Measurements from ENCODE around the gene RPP25. TPM values are rescaled to one million over a fixed set of nuclear protein-coding genes. Genes with fewer than 3 reads are reported as not detected.
"Not testable (repeated sequence)": the region's sequence is repeated elsewhere in the genome, so short reads cannot be mapped to it uniquely, and the experiment has no call there.

RPP25 gene
- total RNA-seq, 5 donors from 2014 or later (not counting 1 experiment from before 2014, with no cell fraction given), result 0.79 to 4.2 (median 2.8) TPM

GRCh38 chr15:74933573-74933972, 23.0 kb downstream of the RPP25 start:
- Histone ChIP-seq H3K9me3 (no peaks in the 10 kb centered on the region), H3K27ac (ENCODE audit: low read length) (no peak overlapping the region), H3K36me3 (ENCODE audit: control insufficient read depth in 2 of 2, extremely low read depth in 1 of 2, insufficient read depth in 1 of 2, low read length in 1 of 2) (peaks cover 3 to 13% of the 10 kb centered on the region in 2 donors), H3K27me3 (replicated peaks in 1 of 2; ENCODE audit: control insufficient read depth in 2 of 2, extremely low read depth in 1 of 2, insufficient read depth in 2 of 2, low read length in 1 of 2) (no peaks in the 10 kb centered on the region), H3K4me3 (ENCODE audit: control insufficient read depth in 1 of 2, extremely low read depth in 1 of 2, low read length in 1 of 2) (no peak overlapping the region), H3K4me1 (ENCODE audit: control insufficient read depth in 1 of 2, extremely low read depth in 1 of 2, insufficient read depth in 2 of 2, low read length in 2 of 2) (peaks cover 7 to 29% of the 10 kb centered on the region in 2 experiments)
- ChIA-PET POLR2A (interaction anchor here in 1 of 2 donors (0.8 kb wide), 1 partner anchor 12 kb away, joined by 7 read pairs; no protein-coding TSS in a partner anchor), CTCF (interaction anchor here in 1 of 2 donors (0.6 kb wide), 1 partner anchor 157 kb away, joined by 5 read pairs; no protein-coding TSS in a partner anchor)
- Mint-ChIP-seq H3K4me3 (no peak overlapping the region), H3K27me3 (no peaks in the 10 kb centered on the region), H3K9me3 (no peaks in the 10 kb centered on the region), H3K4me1 (peaks cover 34 to 41% (median 39%) of the 10 kb centered on the region in 3 donors), H3K27ac (peak overlapping the region in 1 of 2 donors; percentile 22), H3K36me3 (peaks cover 10% of the 10 kb centered on the region)
- ATAC-seq (replicated peaks in 1 of 4), result no peak
- whole genome bisulfite sequencing (ENCODE audit: insufficient coverage), result 46% methylated on average over 2 of the region's 2 CpGs
- no peak for DNase-seq

- POLR2A ChIA-PET, result no interaction called here
- H3K27ac Mint-ChIP-seq, result no peak overlapping the region
- 94% methylated on average over 3 of the region's 5 CpGs for WGBS (ENCODE audit: insufficient coverage)
Observed at GRCh38 chr15:74928771-74929198, 27.8 kb downstream of the RPP25 start.

GRCh38 chr15:74924525-74924924, 32.0 kb downstream of the RPP25 start:
- ATAC-seq (replicated peaks in 1 of 4) (no peak), DNase-seq (no peak)
- no peaks in the 10 kb centered on the region for H3K9me3 Mint-ChIP-seq
- no CpG with 5 or more reads among the region's 3 CpGs for WGBS (ENCODE audit: insufficient coverage)
- H3K4me1 ChIP-seq (ENCODE audit: control insufficient read depth in 1 of 2, extremely low read depth in 1 of 2, insufficient read depth in 2 of 2, low read length in 2 of 2), result no peaks in the 10 kb centered on the region
- peaks cover 39% of the 10 kb centered on the region for H3K36me3 Mint-ChIP-seq
- no peak overlapping the region for H3K27ac Mint-ChIP-seq
- no peaks in the 10 kb centered on the region for H3K27me3 ChIP-seq (replicated peaks in 1 of 2; ENCODE audit: control insufficient read depth in 2 of 2, extremely low read depth in 1 of 2, insufficient read depth in 2 of 2, low read length in 1 of 2)
- H3K4me3 ChIP-seq (ENCODE audit: control insufficient read depth in 1 of 2, extremely low read depth in 1 of 2, low read length in 1 of 2), result no peak overlapping the region
- H3K4me1 Mint-ChIP-seq, result no peaks in the 10 kb centered on the region
- no peaks in the 10 kb centered on the region for H3K27me3 Mint-ChIP-seq
- H3K9me3 ChIP-seq, result no peaks in the 10 kb centered on the region
- ChIA-PET POLR2A (no interaction called here), CTCF (no interaction called here)
- H3K4me3 Mint-ChIP-seq, result no peak overlapping the region
- H3K36me3 ChIP-seq (ENCODE audit: control insufficient read depth in 2 of 2, extremely low read depth in 1 of 2, insufficient read depth in 1 of 2, low read length in 1 of 2), result peaks cover 13 to 66% of the 10 kb centered on the region in 2 donors
- no peak overlapping the region for H3K27ac ChIP-seq (ENCODE audit: low read length)

More at GRCh38 chr15:74928771-74929198, 27.8 kb downstream of the RPP25 start:
- DNase-seq, result no peak
- Mint-ChIP-seq H3K4me3 (no peak overlapping the region), H3K9me3 (no peaks in the 10 kb centered on the region), H3K27me3 (no peaks in the 10 kb centered on the region), H3K36me3 (peaks cover 23% of the 10 kb centered on the region), H3K4me1 (peaks cover 7 to 10% (median 10%) of the 10 kb centered on the region in 3 donors)
- CTCF ChIA-PET, result no interaction called here
- no peak overlapping the region for H3K27ac ChIP-seq (ENCODE audit: low read length)
- H3K27me3 ChIP-seq (replicated peaks in 1 of 2; ENCODE audit: control insufficient read depth in 2 of 2, extremely low read depth in 1 of 2, insufficient read depth in 2 of 2, low read length in 1 of 2), result no peaks in the 10 kb centered on the region
- no peaks in the 10 kb centered on the region for H3K9me3 ChIP-seq
- H3K4me1 ChIP-seq (ENCODE audit: control insufficient read depth in 1 of 2, extremely low read depth in 1 of 2, insufficient read depth in 2 of 2, low read length in 2 of 2), result peaks cover 0 to 3% of the 10 kb centered on the region in 2 experiments
- H3K36me3 ChIP-seq (ENCODE audit: control insufficient read depth in 2 of 2, extremely low read depth in 1 of 2, insufficient read depth in 1 of 2, low read length in 1 of 2), result peaks cover 5 to 41% of the 10 kb centered on the region in 2 donors
- no peak overlapping the region for H3K4me3 ChIP-seq (ENCODE audit: control insufficient read depth in 1 of 2, extremely low read depth in 1 of 2, low read length in 1 of 2)
- no peak for ATAC-seq (replicated peaks in 1 of 4)

GRCh38 chr15:74920456-74920855, 36.1 kb downstream of the RPP25 start:
- Histone ChIP-seq H3K9me3 (no peaks in the 10 kb centered on the region), H3K27me3 (replicated peaks in 1 of 2; ENCODE audit: control insufficient read depth in 2 of 2, extremely low read depth in 1 of 2, insufficient read depth in 2 of 2, low read length in 1 of 2) (no peaks in the 10 kb centered on the region), H3K4me3 (ENCODE audit: control insufficient read depth in 1 of 2, extremely low read depth in 1 of 2, low read length in 1 of 2) (no peak overlapping the region), H3K36me3 (ENCODE audit: control insufficient read depth in 2 of 2, extremely low read depth in 1 of 2, insufficient read depth in 1 of 2, low read length in 1 of 2) (peaks cover 17 to 67% of the 10 kb centered on the region in 2 donors), H3K4me1 (ENCODE audit: control insufficient read depth in 1 of 2, extremely low read depth in 1 of 2, insufficient read depth in 2 of 2, low read length in 2 of 2) (no peaks in the 10 kb centered on the region), H3K27ac (ENCODE audit: low read length) (no peak overlapping the region)
- peaks cover 42% of the 10 kb centered on the region for H3K36me3 Mint-ChIP-seq
- ATAC-seq (replicated peaks in 1 of 4) (no peak), DNase-seq (no peak)
- POLR2A ChIA-PET, result no interaction called here
- no peaks in the 10 kb centered on the region for H3K4me1 Mint-ChIP-seq
- no peaks in the 10 kb centered on the region for H3K27me3 Mint-ChIP-seq
- 88% methylated on average over 6 of the region's 8 CpGs for WGBS (ENCODE audit: insufficient coverage)
- no peaks in the 10 kb centered on the region for H3K9me3 Mint-ChIP-seq
- no peak overlapping the region for H3K27ac Mint-ChIP-seq
- no peak overlapping the region for H3K4me3 Mint-ChIP-seq
- CTCF ChIA-PET, result interaction anchor here in 1 of 2 donors (0.9 kb wide), 1 partner anchor 19 kb away, joined by 3 read pairs; no protein-coding TSS in a partner anchor

- ATAC-seq (replicated peaks in 1 of 4) (no peak), DNase-seq (no peak)
- Mint-ChIP-seq H3K9me3 (no peaks in the 10 kb centered on the region), H3K4me3 (no peak overlapping the region), H3K36me3 (peaks cover 41% of the 10 kb centered on the region), H3K27ac (no peak overlapping the region), H3K4me1 (no peaks in the 10 kb centered on the region), H3K27me3 (no peaks in the 10 kb centered on the region)
- H3K27ac ChIP-seq (ENCODE audit: low read length), result no peak overlapping the region
- ChIA-PET CTCF (no interaction called here), POLR2A (interaction anchor here in 1 of 2 donors (0.6 kb wide), 2 partner anchors 16 to 39 kb away, joined by 3 to 5 read pairs; no protein-coding TSS in a partner anchor)
- WGBS (ENCODE audit: insufficient coverage), result 97% methylated on average over 4 of the region's 6 CpGs
- H3K27me3 ChIP-seq (replicated peaks in 1 of 2; ENCODE audit: control insufficient read depth in 2 of 2, extremely low read depth in 1 of 2, insufficient read depth in 2 of 2, low read length in 1 of 2), result no peaks in the 10 kb centered on the region
- H3K4me3 ChIP-seq (ENCODE audit: control insufficient read depth in 1 of 2, extremely low read depth in 1 of 2, low read length in 1 of 2), result no peak overlapping the region
- H3K36me3 ChIP-seq (ENCODE audit: control insufficient read depth in 2 of 2, extremely low read depth in 1 of 2, insufficient read depth in 1 of 2, low read length in 1 of 2), result peaks cover 17 to 59% of the 10 kb centered on the region in 2 donors
- no peaks in the 10 kb centered on the region for H3K9me3 ChIP-seq
- no peaks in the 10 kb centered on the region for H3K4me1 ChIP-seq (ENCODE audit: control insufficient read depth in 1 of 2, extremely low read depth in 1 of 2, insufficient read depth in 2 of 2, low read length in 2 of 2)
Observed at GRCh38 chr15:74917676-74918075, 38.9 kb downstream of the RPP25 start.

GRCh38 chr15:74913799-74914198, 42.8 kb downstream of the RPP25 start:
- 97% methylated on average over 5 of the region's 8 CpGs for WGBS (ENCODE audit: insufficient coverage)
- POLR2A ChIA-PET, result interaction anchor here in 1 of 2 donors (0.5 kb wide), 1 partner anchor 140 kb away, joined by 4 read pairs; no protein-coding TSS in a partner anchor
- H3K4me1 ChIP-seq (ENCODE audit: control insufficient read depth in 1 of 2, extremely low read depth in 1 of 2, insufficient read depth in 2 of 2, low read length in 2 of 2); H3K27ac Mint-ChIP-seq; H3K27me3 ChIP-seq (replicated peaks in 1 of 2; ENCODE audit: control insufficient read depth in 2 of 2, extremely low read depth in 1 of 2, insufficient read depth in 2 of 2, low read length in 1 of 2); H3K27ac ChIP-seq (ENCODE audit: low read length); H3K9me3 Mint-ChIP-seq; H3K27me3 Mint-ChIP-seq; H3K4me1 Mint-ChIP-seq; H3K4me3 Mint-ChIP-seq; CTCF ChIA-PET; H3K9me3 ChIP-seq; H3K4me3 ChIP-seq (ENCODE audit: control insufficient read depth in 1 of 2, extremely low read depth in 1 of 2, low read length in 1 of 2); DNase-seq; ATAC-seq (replicated peaks in 1 of 4): not testable (repeated sequence)
- peaks cover 26% of the 10 kb centered on the region for H3K36me3 Mint-ChIP-seq
- H3K36me3 ChIP-seq (ENCODE audit: control insufficient read depth in 2 of 2, extremely low read depth in 1 of 2, insufficient read depth in 1 of 2, low read length in 1 of 2), result peaks cover 12 to 29% of the 10 kb centered on the region in 2 donors
